HEK293 (cell line): ENCODE data around the gene C6orf15.

ENCODE experiments used
- CTCF ChIP-seq: fragments of 450-650 bp; formaldehyde crosslinking; IDR thresholded peaks from 2 replicates; pipeline ENCODE4 v1.5.1; 2016; ENCODE audit warnings: missing biosample characterization, missing genetic modification characterization
- ZBTB1 ChIP-seq: fragments of 450-650 bp; formaldehyde crosslinking; IDR thresholded peaks from 2 replicates; pipeline ENCODE4 v1.5.1; 2016; ENCODE audit warnings: missing biosample characterization, missing genetic modification characterization
- ZNF10 ChIP-seq: fragments of 450-650 bp; formaldehyde crosslinking; IDR thresholded peaks from 2 replicates; pipeline ENCODE4 v1.5.1; 2017; ENCODE audit warnings: missing biosample characterization, missing genetic modification characterization

GRCh38 chr6:31107052-31107451, 5.3 kb downstream of the C6orf15 start:
- TF ChIP-seq CTCF (tag by site-specific recombination) (no peak), ZNF10 (no peak), ZBTB1 (no peak)
